Thoracic aorta (tissue), 2 donors: Measurements from ENCODE around the gene ZCCHC24. TPM values are rescaled to one million over a fixed set of nuclear protein-coding genes. Genes with fewer than 3 reads are reported as not detected.

Experiments
- ATAC-seq: fragments of 150-250 bp; one replicate; pipeline ENCODE4 v1.8.0; 2017; ENCODE audit warnings: low read depth; ENCODE audit not compliant: insufficient number of reproducible peaks, low FRiP score
- DNase-seq: peaks from one replicate; pipeline ENCODE4 v3.0.0-alpha.2; 2020; ENCODE audit warnings: low spot score
- H3K27ac ChIP-seq, 2 donors: fragments of 200-600 bp; sonication (generic); 1 replicate in 1 of 2; 2 replicates in 1 of 2; pipeline ENCODE4 v1.5.1; 2016; ENCODE audit warnings: mild to moderate bottlenecking in 2 of 2, moderate library complexity in 2 of 2
- H3K27me3 ChIP-seq: fragments of 200-600 bp; sonication (generic); replicated peaks from 2 replicates; pipeline ENCODE4 v1.6.0; 2016; ENCODE audit warnings: mild to moderate bottlenecking; ENCODE audit not compliant: insufficient read depth
- H3K36me3 ChIP-seq: fragments of 200-600 bp; sonication (generic); one replicate; pipeline ENCODE4 v1.5.1; 2016
- H3K4me1 ChIP-seq, 2 donors: fragments of 200-600 bp; sonication (generic); 1 replicate in 1 of 2; 2 replicates in 1 of 2; pipeline versions ENCODE4 v1.5.1 to v1.6.0; 2016; ENCODE audit warnings: low read depth in 2 of 2, mild to moderate bottlenecking in 1 of 2; ENCODE audit not compliant: control insufficient read depth in 1 of 2
- H3K4me3 ChIP-seq: fragments of 200-600 bp; sonication (generic); 2 replicates; pipeline ENCODE4 v1.5.1; 2016; ENCODE audit warnings: mild to moderate bottlenecking
- H3K9me3 ChIP-seq: fragments of 200-600 bp; sonication (generic); 2 replicates; pipeline ENCODE4 v1.5.1; 2016
- total RNA-seq, 2 donors: library from RNA; depleted of rRNA; stranded (reverse); fragments of >200 nt; gene quantifications; one replicate each; pipeline versions ENCODE4 v1.1.0 to v1.2.3, GENCODE V29; 2016
- TF ChIP-seq, protein P1 (sequence below): fragments of 200-600 bp; sonication (generic); IDR thresholded peaks from one replicate; pipeline ENCODE4 v1.5.1; 2019; ENCODE audit warnings: antibody characterized with exemption

ZCCHC24 gene
- total RNA-seq = 10 to 100 TPM; 66.9 to 82.9 TPM

DNA sequence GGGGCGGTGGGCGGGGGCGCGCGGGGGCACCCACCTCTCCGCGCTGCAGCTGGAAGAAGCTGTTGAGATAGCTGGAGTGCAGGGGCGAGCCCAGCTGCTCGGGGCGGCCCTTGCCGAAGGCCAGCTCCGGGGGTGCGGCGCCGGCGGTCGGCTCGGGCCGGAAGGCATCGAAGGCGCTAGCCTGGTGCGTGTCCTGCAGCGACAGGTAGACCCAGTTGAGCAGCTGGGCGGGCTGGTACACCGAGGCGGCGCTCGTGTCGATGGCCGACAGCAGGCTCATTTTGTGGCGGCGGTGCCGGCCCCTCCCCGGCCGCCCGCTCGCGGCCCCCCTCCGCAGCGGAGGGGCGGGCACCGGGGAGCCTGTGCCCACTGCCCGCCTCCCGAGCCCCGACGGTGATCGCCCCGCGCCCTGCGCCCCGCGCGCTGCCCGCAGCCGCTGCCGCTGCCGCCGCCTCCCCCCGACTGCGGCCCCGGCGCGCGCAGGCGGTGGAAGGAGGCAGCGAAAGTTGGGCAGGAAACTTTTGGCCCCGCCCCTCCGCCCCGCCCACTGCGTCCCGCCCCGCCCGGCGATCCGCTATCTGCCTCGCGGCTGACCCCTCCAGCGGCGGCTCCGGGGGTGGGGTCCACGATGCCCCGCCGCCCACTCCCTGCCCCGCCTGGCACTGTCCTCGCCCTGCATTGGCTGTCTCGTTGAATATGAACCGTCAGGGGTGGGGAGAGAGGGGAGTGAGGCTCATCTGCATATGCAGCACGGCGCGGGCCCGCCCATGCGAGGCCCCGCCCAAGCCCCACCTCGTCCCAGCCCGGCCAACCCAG lies at the start of gene ZCCHC24:
ZCCHC24 (minus strand) TSS at position 464 of the 816 bp plus-strand sequence; CDS start at position 280, 184 bp downstream.
- peaks cover 19 to 42% of the 10 kb centered on the region in 2 donors for H3K4me1 ChIP-seq
- TF ChIP-seq, protein P1, sequence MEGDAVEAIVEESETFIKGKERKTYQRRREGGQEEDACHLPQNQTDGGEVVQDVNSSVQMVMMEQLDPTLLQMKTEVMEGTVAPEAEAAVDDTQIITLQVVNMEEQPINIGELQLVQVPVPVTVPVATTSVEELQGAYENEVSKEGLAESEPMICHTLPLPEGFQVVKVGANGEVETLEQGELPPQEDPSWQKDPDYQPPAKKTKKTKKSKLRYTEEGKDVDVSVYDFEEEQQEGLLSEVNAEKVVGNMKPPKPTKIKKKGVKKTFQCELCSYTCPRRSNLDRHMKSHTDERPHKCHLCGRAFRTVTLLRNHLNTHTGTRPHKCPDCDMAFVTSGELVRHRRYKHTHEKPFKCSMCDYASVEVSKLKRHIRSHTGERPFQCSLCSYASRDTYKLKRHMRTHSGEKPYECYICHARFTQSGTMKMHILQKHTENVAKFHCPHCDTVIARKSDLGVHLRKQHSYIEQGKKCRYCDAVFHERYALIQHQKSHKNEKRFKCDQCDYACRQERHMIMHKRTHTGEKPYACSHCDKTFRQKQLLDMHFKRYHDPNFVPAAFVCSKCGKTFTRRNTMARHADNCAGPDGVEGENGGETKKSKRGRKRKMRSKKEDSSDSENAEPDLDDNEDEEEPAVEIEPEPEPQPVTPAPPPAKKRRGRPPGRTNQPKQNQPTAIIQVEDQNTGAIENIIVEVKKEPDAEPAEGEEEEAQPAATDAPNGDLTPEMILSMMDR = no peak
- H3K4me3 ChIP-seq = peak within 1 kb of the TSS; percentile 91
- peak within 1 kb of the TSS; percentile 84 to 87 for H3K27ac ChIP-seq
- H3K27me3 ChIP-seq = no peaks in the 10 kb centered on the region
- no peaks in the 10 kb centered on the region for H3K9me3 ChIP-seq
- peak; percentile 97 for DNase-seq
- peak; percentile 92 for ATAC-seq
- H3K36me3 ChIP-seq = no peaks in the 10 kb centered on the region

DNA sequence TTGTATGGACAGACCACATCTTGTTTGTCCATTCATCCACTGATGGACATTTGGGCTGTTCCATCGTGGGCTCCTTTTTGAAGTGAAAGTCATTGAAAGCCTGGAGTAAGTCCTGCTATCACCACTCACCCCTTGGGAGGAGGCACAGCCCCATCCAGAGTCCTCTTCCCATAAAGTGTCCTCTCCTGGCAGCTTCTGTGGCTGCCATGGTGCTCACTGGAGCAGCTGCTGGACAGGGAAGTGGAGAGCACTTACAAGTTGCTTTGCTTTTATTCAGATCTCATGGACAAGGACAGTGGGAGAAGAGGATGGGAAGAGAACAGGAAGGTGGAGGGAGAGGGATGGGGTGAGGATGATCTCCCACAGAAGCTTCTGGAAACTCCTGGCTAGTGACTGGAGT lies 48.4 kb upstream of the ZCCHC24 start:
- peaks cover under 1 to 2% of the 10 kb centered on the region in 2 donors for H3K4me1 ChIP-seq
- ATAC-seq (no peak), DNase-seq (no peak)
- H3K27ac ChIP-seq = no peak overlapping the region
- H3K36me3 ChIP-seq = no peaks in the 10 kb centered on the region
- no peaks in the 10 kb centered on the region for H3K27me3 ChIP-seq
- TF ChIP-seq, protein P1 = no peak
- no peaks in the 10 kb centered on the region for H3K9me3 ChIP-seq
- no peak overlapping the region for H3K4me3 ChIP-seq

DNA sequence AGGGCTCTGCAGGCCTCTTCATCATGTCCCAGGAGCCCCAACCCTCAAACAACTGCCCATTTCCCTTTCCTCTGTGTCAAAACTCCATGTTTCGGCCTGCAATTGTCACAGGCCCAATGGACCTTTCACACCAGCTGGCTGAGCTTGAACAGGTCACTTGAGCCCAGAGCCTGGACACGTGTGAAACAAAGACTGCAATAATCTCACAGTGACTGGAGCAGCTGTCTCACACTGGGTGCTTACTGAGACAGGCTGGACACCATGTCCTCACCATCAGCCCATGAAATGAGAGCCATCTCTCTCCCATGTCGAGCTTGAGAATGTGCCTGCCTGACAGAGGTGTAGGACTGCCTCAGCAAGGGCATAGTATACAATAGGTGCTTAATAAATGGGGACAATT lies 47.4 kb upstream of the ZCCHC24 start:
- Histone ChIP-seq H3K4me3 (no peak overlapping the region), H3K27ac (no peak overlapping the region), H3K27me3 (no peaks in the 10 kb centered on the region), H3K36me3 (no peaks in the 10 kb centered on the region), H3K9me3 (no peaks in the 10 kb centered on the region), H3K4me1 (peaks cover 3 to 11% of the 10 kb centered on the region in 2 donors)
- DNase-seq (no peak), ATAC-seq (no peak)
- TF ChIP-seq, protein P1 = no peak

DNA sequence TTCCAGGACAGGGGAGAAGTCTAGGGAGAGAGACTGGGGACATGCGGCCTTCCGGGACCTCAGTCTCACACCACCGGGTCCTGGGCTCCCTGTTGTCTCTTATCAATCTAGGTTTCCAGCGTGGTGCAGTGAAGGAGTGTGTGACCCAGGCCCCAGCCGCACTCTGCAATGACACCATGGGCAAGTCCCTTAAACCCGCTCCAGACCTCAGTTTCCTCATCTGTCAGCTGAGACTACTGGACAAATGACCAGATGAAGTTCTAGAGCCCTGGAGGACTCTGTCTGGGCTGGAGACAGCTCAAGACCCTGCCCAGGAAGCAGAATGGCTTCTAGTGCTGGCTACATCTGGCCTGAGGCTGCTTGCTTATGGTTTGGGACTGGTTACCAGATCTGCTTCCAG lies 46.8 kb upstream of the ZCCHC24 start:
- Histone ChIP-seq H3K27me3 (no peaks in the 10 kb centered on the region), H3K4me1 (peaks cover 3 to 17% of the 10 kb centered on the region in 2 donors), H3K27ac (no peak overlapping the region), H3K9me3 (no peaks in the 10 kb centered on the region), H3K4me3 (no peak overlapping the region), H3K36me3 (no peaks in the 10 kb centered on the region)
- no peak for ATAC-seq
- TF ChIP-seq, protein P1 = no peak
- DNase-seq = no peak

DNA sequence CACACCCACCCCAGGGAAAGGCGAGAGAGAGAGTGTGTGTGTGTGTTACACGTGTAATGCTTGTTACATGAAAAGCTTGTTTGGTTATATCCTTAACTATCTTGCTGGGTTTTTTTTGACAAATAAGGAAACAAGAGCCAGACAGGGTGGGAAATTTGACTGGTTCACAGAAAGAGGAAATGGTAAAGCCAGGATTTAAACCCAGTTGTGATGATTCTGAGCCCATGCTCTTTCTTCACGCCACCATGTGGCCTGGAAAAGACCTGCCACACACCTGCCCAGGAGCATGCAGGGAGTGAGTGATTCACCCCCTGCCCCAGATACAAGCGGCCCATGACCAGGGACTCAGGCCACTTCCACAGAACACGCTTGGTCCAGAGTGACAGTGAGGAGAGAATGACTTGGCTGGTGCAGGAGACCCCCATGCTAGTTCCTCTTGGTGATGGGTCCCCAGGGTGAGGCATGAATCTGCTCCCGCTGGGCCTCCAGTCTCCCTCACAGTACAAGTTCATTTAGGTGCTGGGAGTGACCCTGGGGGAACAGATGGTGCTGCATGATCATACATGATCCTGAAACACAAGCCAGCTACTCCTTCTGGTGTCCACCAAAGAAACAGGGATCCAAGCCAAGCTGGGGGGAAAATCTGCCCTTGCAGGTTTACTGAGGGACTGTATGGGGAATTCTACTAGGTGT lies 45.9 kb upstream of the ZCCHC24 start:
- TF ChIP-seq, protein P1 = no peak
- peaks cover 3 to 17% of the 10 kb centered on the region in 2 donors for H3K4me1 ChIP-seq
- H3K36me3 ChIP-seq = no peaks in the 10 kb centered on the region
- H3K27ac ChIP-seq = no peak overlapping the region
- H3K4me3 ChIP-seq = no peak overlapping the region
- H3K27me3 ChIP-seq = no peaks in the 10 kb centered on the region
- H3K9me3 ChIP-seq = no peaks in the 10 kb centered on the region
- ATAC-seq = no peak
- no peak for DNase-seq
